Caco-2 (cell line): ENCODE results near the gene F13A1. TPM values are rescaled to one million over a fixed set of nuclear protein-coding genes. Genes with fewer than 3 reads are reported as not detected.

ENCODE experiments used
- Bru-seq: library from RNA; stranded (reverse); fragments of 400-500 nt; gene quantifications from one replicate; lab custom pipeline; 2021; lab: Mats Ljungman, UMichigan
- BruChase-seq, 2 experiments: library from RNA; stranded (reverse); fragments of 400-500 nt; gene quantifications; one replicate each; lab custom pipeline; 2021; lab: Mats Ljungman, UMichigan
- BruUV-seq: library from RNA; stranded (reverse); fragments of 400-500 nt; replicated peaks from 2 replicates; lab custom pipeline; 2021; lab: Mats Ljungman, UMichigan
- CTCF ChIA-PET: fragments of 300-600 bp; sonication (Branson Sonifier 250); formaldehyde crosslinking; loops from one replicate; lab custom pipeline; 2022; ENCODE audit warnings: antibody characterized with exemption; lab: Charles Lee
- POLR2A ChIA-PET: fragments of 300-600 bp; sonication (Branson Sonifier 250); formaldehyde crosslinking; loops from one replicate; lab custom pipeline; 2022; ENCODE audit warnings: antibody characterized with exemption; lab: Charles Lee
- DNase-seq, 2 experiments: peaks; one replicate each; pipeline versions ENCODE4 v3.0.0 to v3.0.0-alpha.2; 2020 to 2022
- H3K27me3 ChIP-seq: replicated peaks from 2 replicates; pipeline ENCODE4 v1.6.0; 2011; ENCODE audit warnings: low read length; ENCODE audit not compliant: control insufficient read depth, insufficient read depth
- H3K36me3 ChIP-seq: 2 replicates; pipeline ENCODE4 v1.5.1; 2011; ENCODE audit warnings: low read length; ENCODE audit not compliant: control insufficient read depth, insufficient read depth
- H3K4me1 ChIP-seq: fragments of 250-450 bp; sonication (Bioruptor Pico); 2 replicates; pipeline ENCODE4 v1.5.1; 2020; ENCODE audit warnings: mild to moderate bottlenecking
- H3K4me3 ChIP-seq: 2 replicates; pipeline ENCODE4 v1.5.1; 2011; ENCODE audit warnings: low read depth, mild to moderate bottlenecking, control low read depth, low read length
- H3K9me3 ChIP-seq: fragments of 250-450 bp; sonication (Bioruptor Pico); 2 replicates; pipeline ENCODE4 v1.5.1; 2020; ENCODE audit warnings: mild to moderate bottlenecking, moderate library complexity
- H3K27ac Mint-ChIP-seq: one replicate; pipeline ENCODE4 v1.8.0; 2022; ENCODE audit warnings: mixed read lengths; ENCODE audit not compliant: unreplicated experiment
- H3K27me3 Mint-ChIP-seq: one replicate; pipeline ENCODE4 v1.8.0; 2022; ENCODE audit warnings: mixed read lengths; ENCODE audit not compliant: insufficient read depth, unreplicated experiment
- H3K36me3 Mint-ChIP-seq: one replicate; pipeline ENCODE4 v1.8.0; 2022; ENCODE audit warnings: mild to moderate bottlenecking, mixed read lengths; ENCODE audit not compliant: insufficient read depth, unreplicated experiment
- H3K4me1 Mint-ChIP-seq: one replicate; pipeline ENCODE4 v1.8.0; 2022; ENCODE audit warnings: low read depth, mixed read lengths; ENCODE audit not compliant: unreplicated experiment
- H3K4me3 Mint-ChIP-seq: one replicate; pipeline ENCODE4 v1.8.0; 2022; ENCODE audit warnings: mild to moderate bottlenecking, moderate library complexity, mixed read lengths; ENCODE audit not compliant: unreplicated experiment
- H3K9me3 Mint-ChIP-seq: one replicate; pipeline ENCODE4 v1.8.0; 2022; ENCODE audit warnings: mixed read lengths; ENCODE audit not compliant: unreplicated experiment
- intact Hi-C: fragments of 100-400 bp; cut with micrococcal nuclease; formaldehyde crosslinking; loops from one replicate; pipeline ENCODE4 v1.10.0; 2022; ENCODE audit not compliant: unreplicated experiment
- long read RNA-seq: library from polyadenylated mRNA; stranded (forward); transcript quantifications from one replicate; pipeline ENCODE4 v2.0.0, GENCODE V29; 2022
- total RNA-seq: library from RNA; stranded (reverse); gene quantifications from 2 replicates; pipeline ENCODE4 v1.2.3, GENCODE V29; 2022
- TF ChIP-seq, protein P1 (sequence below), 2 experiments: fragments of 200-600 bp in 1 of 2; IDR thresholded peaks; 1 replicate in 1 of 2; 2 replicates in 1 of 2; pipeline versions ENCODE4 v1.5.1 to v1.8.0; 2011 to 2022; ENCODE audit warnings: antibody characterized with exemption in 1 of 2, control low read depth in 1 of 2, inconsistent platforms in 1 of 2, low read depth in 1 of 2, low read length in 1 of 2, mild to moderate bottlenecking in 1 of 2, moderate library complexity in 1 of 2; ENCODE audit not compliant: insufficient read depth in 1 of 2, severe bottlenecking in 1 of 2, unreplicated experiment in 1 of 2

The F13A1 gene
- total RNA-seq (not detected in 2 replicates), Bru-seq, nascent RNA (percentile 3 among the genes with signal in this experiment), BruChase-seq, experiment 1, labeled RNA remaining after a 2-hour chase (percentile 2 among the genes with signal in this experiment), BruChase-seq, experiment 2, labeled RNA remaining after a 6-hour chase (percentile 0 among the genes with signal in this experiment)
- long read RNA-seq = 0 reads

DNA sequence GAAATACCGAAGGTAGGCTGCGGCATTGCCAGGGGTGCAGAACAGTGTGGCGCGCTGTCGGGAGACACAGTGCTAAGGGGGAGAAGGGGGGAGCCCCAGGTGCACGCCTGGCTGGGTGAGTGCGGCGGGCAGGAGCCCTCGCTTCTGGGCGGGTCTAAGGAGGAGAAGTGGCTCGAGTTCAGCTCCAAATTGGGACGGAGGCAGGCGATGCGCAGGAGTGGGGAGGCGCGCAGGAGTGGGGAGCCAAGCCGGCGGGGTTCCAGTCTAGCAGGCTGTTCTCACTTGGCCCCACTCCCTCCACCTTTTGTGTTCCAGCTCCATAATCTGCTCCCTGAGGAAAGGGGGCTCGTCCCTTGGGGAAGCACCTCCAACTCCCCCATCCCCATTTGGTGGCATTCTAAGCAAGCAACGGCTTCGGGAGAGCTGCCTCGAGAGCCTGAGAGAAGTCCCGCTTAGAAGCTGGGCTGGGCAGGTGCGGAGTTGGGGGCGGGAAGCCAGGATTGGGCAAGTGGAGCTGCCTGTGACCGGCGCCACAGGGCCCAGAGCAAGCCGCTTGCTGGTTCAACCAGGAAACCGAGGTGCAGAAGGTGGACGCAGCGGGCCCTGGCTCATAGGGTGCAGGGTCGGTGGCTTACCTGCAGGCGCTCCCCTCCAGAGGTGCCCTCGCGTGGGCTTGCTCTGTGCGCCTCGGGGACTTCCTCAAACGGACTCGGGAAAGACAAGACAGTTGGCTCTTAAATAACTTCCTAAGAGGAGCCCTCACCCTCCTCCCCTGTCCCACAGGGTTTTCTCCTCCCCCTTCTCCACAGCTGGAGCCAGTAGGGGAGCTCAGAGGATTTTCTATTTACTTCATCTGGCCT, at the start of gene F13A1:
F13A1 (minus strand) TSS at position 711 of the 860 bp plus-strand sequence. CDS start 1,998 bp downstream, outside the sequence.
- H3K27me3 ChIP-seq = no peaks in the 10 kb centered on the region
- H3K4me3 ChIP-seq = no peak within 1 kb of the TSS
- POLR2A ChIA-PET = no interaction called here
- no peaks in the 10 kb centered on the region for H3K9me3 Mint-ChIP-seq
- no peak for DNase-seq
- H3K4me3 Mint-ChIP-seq = no peak within 1 kb of the TSS
- intact Hi-C loops = loop anchor here (5.0 kb wide), 1 partner anchor 227 kb away; no protein-coding TSS in a partner anchor
- no peaks in the 10 kb centered on the region for H3K9me3 ChIP-seq
- BruUV-seq = no TSS peak
- no peaks in the 10 kb centered on the region for H3K4me1 Mint-ChIP-seq
- no peaks in the 10 kb centered on the region for H3K36me3 ChIP-seq
- CTCF ChIA-PET = no interaction called here
- no peaks in the 10 kb centered on the region for H3K4me1 ChIP-seq
- peaks cover 21% of the 10 kb centered on the region for H3K27me3 Mint-ChIP-seq
- no peak within 1 kb of the TSS for H3K27ac Mint-ChIP-seq
- TF ChIP-seq, protein P1, sequence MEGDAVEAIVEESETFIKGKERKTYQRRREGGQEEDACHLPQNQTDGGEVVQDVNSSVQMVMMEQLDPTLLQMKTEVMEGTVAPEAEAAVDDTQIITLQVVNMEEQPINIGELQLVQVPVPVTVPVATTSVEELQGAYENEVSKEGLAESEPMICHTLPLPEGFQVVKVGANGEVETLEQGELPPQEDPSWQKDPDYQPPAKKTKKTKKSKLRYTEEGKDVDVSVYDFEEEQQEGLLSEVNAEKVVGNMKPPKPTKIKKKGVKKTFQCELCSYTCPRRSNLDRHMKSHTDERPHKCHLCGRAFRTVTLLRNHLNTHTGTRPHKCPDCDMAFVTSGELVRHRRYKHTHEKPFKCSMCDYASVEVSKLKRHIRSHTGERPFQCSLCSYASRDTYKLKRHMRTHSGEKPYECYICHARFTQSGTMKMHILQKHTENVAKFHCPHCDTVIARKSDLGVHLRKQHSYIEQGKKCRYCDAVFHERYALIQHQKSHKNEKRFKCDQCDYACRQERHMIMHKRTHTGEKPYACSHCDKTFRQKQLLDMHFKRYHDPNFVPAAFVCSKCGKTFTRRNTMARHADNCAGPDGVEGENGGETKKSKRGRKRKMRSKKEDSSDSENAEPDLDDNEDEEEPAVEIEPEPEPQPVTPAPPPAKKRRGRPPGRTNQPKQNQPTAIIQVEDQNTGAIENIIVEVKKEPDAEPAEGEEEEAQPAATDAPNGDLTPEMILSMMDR (IDR thresholded peaks at IDR 0.05; ENCODE audit: insufficient read depth in 1 of 2, low read depth in 1 of 2, low read length in 1 of 2, severe bottlenecking in 1 of 2, unreplicated experiment in 1 of 2) = no peak
- H3K36me3 Mint-ChIP-seq = no peaks in the 10 kb centered on the region

- Mint-ChIP-seq H3K4me1 (no peaks in the 10 kb centered on the region), H3K27me3 (peaks cover 10% of the 10 kb centered on the region), H3K27ac (no peak overlapping the region), H3K36me3 (no peaks in the 10 kb centered on the region), H3K4me3 (no peak overlapping the region), H3K9me3 (no peaks in the 10 kb centered on the region)
- no peaks in the 10 kb centered on the region for H3K4me1 ChIP-seq
- intact Hi-C loops = no loop called here
- H3K36me3 ChIP-seq = no peaks in the 10 kb centered on the region
- H3K4me3 ChIP-seq = no peak overlapping the region
- ChIA-PET POLR2A (no interaction called here), CTCF (no interaction called here)
- no peak for DNase-seq
- no peaks in the 10 kb centered on the region for H3K27me3 ChIP-seq
- TF ChIP-seq, protein P1 (IDR thresholded peaks at IDR 0.05; ENCODE audit: insufficient read depth in 1 of 2, low read depth in 1 of 2, low read length in 1 of 2, severe bottlenecking in 1 of 2, unreplicated experiment in 1 of 2) = no peak
- H3K9me3 ChIP-seq = no peaks in the 10 kb centered on the region
- no TSS peak for BruUV-seq
These were observed 48.2 kb upstream of the F13A1 start for GRCh38 chr6:6368684-6369052.

DNA sequence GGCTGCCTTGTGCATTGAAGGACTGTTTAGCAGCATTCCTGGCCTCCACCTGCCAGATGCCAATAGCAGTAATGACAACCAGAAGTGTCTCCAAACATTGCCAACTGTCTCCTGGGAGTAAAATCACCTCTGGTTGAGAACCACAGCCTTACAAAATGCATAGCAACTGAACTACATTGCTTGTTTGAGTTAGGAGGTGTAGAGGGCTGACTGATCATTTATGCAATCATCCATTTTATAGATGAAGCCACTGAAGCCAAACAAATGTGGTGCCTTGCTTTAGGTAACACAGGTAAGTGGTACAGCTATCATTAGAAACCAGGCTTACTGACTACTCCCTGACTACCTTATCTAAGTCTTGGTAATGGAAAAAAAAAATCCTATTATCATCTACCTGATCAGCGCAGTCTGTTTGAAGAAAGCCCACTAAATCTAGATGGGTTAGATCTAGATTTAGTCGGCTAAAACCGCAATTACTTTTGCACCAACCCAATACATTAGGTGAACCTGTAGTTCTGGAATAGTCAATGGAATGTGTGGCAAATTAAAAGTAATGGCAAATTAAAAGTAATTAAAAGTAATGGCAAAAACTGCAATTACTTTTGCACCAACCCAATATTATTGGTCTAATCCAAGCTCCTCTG, 47.7 kb upstream of the F13A1 start:
- Mint-ChIP-seq H3K4me1 (no peaks in the 10 kb centered on the region), H3K36me3 (no peaks in the 10 kb centered on the region), H3K4me3 (no peak overlapping the region), H3K27ac (no peak overlapping the region), H3K9me3 (no peaks in the 10 kb centered on the region), H3K27me3 (peaks cover 10% of the 10 kb centered on the region)
- no peak for DNase-seq
- intact Hi-C loops = no loop called here
- ChIA-PET CTCF (no interaction called here), POLR2A (no interaction called here)
- BruUV-seq = no TSS peak
- Histone ChIP-seq H3K9me3 (no peaks in the 10 kb centered on the region), H3K4me3 (no peak overlapping the region), H3K36me3 (no peaks in the 10 kb centered on the region), H3K27me3 (no peaks in the 10 kb centered on the region), H3K4me1 (no peaks in the 10 kb centered on the region)
- TF ChIP-seq, protein P1 (IDR thresholded peaks at IDR 0.05; ENCODE audit: insufficient read depth in 1 of 2, low read depth in 1 of 2, low read length in 1 of 2, severe bottlenecking in 1 of 2, unreplicated experiment in 1 of 2) = no peak
